ENCODE results near the gene EML6.

EML6 gene

DNA sequence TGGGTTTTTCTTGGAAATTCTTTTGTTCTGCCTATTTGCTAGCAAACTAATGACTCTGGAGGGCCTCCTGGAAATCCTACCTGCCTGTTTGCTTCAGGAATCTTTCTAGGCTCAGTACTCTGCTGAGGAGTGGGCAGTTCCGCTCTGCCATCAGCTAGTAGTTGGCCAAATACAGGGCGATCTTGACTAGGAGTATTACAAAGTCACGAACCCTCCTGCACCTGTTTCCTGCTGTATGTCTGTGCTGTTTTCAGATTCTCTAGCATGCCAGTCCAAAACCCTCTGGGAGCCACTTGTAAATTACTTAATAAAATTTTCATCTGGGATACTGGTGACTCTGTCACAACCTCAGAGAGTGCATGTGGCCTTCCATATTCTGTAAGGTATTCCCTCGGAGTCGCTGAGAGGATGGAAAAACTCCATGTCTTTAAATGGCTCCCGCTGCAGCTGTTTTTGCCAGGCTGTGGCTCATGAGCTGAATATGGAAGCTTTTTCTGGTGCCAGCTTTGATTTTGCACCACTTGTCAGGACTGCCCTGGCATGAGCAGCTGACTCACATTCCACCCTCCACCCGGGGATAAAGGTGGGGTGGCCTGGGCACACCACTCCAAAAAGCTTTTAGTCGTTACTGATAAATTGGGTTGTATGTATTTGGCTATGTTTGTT, 203.8 kb downstream of the EML6 start:
- no peak for TF ChIP-seq CTCF (IDR thresholded peaks at IDR 0.05; ENCODE audit: insufficient read depth, low read depth, low read length, missing control alignments)
- no peak for DNase-seq (ENCODE audit: low read depth)
- H3K4me3 ChIP-seq (ENCODE audit: low read depth, low read length) = no peak overlapping the region

- no peak for DNase-seq (ENCODE audit: low read depth)
- TF ChIP-seq CTCF (IDR thresholded peaks at IDR 0.05; ENCODE audit: insufficient read depth, low read depth, low read length, missing control alignments) = no peak
- no peak overlapping the region for H3K4me3 ChIP-seq (ENCODE audit: low read depth, low read length)
Measured at GRCh38 chr2:54927751-54928615, 204.5 kb downstream of the EML6 start.

- no peak for DNase-seq (ENCODE audit: low read depth)
- no peak for TF ChIP-seq CTCF (IDR thresholded peaks at IDR 0.05; ENCODE audit: insufficient read depth, low read depth, low read length, missing control alignments)
- H3K4me3 ChIP-seq (ENCODE audit: low read depth, low read length) = no peak overlapping the region
Measured at GRCh38 chr2:54928719-54929118, 205.3 kb downstream of the EML6 start.

DNA sequence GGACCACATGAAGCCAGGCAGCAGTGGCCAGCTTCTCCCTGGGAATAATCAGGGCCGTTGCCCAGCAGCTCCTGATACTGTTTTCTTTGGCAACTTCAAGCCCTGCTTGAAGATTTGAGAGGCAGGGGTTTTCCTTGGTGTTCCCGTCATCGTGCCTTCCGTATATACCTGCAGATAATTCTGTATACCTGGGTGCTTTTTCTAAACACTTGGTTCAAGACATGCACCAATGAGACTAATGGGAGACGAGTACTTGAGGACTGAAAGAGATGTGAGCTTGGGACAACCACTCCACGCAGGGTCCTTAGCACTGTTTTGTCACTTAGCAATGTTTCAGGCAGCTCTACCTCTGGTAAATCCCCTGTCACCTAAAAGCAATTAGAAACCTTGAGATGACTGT, 208.0 kb downstream of the EML6 start:
- no peak for TF ChIP-seq CTCF (IDR thresholded peaks at IDR 0.05; ENCODE audit: insufficient read depth, low read depth, low read length, missing control alignments)
- H3K4me3 ChIP-seq (ENCODE audit: low read depth, low read length) = no peak overlapping the region
- no peak for DNase-seq (ENCODE audit: low read depth)

GRCh38 chr2:54935389-54935788, 211.9 kb downstream of the EML6 start:
- H3K4me3 ChIP-seq (ENCODE audit: low read depth, low read length) = no peak overlapping the region
- TF ChIP-seq CTCF (IDR thresholded peaks at IDR 0.05; ENCODE audit: insufficient read depth, low read depth, low read length, missing control alignments) = no peak
- DNase-seq (ENCODE audit: low read depth) = no peak

- DNase-seq (ENCODE audit: low read depth) = no peak
- no peak for TF ChIP-seq CTCF (IDR thresholded peaks at IDR 0.05; ENCODE audit: insufficient read depth, low read depth, low read length, missing control alignments)
- no peak overlapping the region for H3K4me3 ChIP-seq (ENCODE audit: low read depth, low read length)
Measured at GRCh38 chr2:54936766-54937165, 213.3 kb downstream of the EML6 start.

Measured in GM12865 (cell line).